DMS 273 treated with DMSO at 0.1 percent for 48 hours (cell line): ENCODE results near the gene TRIAP1.
A peak's percentile ranks its signal among the peaks of the same experiment; 100 is the strongest.

ENCODE experiments used
- DNase-seq: peaks from one replicate; lab custom pipeline; 2025; lab: John Stamatoyannopoulos, UW

The TRIAP1 gene

GRCh38 chr12:120429368-120429767 lies 16.8 kb downstream of the TRIAP1 start:
- no peak for DNase-seq

GRCh38 chr12:120428597-120429229 lies 17.5 kb downstream of the TRIAP1 start:
- no peak for DNase-seq

GRCh38 chr12:120425797-120426196 lies 20.4 kb downstream of the TRIAP1 start:
- no peak for DNase-seq

- DNase-seq: no peak
These were observed 23.2 kb downstream of the TRIAP1 start for GRCh38 chr12:120422892-120423456.

- no peak for DNase-seq
These were observed 24.5 kb downstream of the TRIAP1 start for GRCh38 chr12:120421701-120422100.

- no peak for DNase-seq
These were observed 28.1 kb downstream of the TRIAP1 start for GRCh38 chr12:120417917-120418580.

GRCh38 chr12:120416490-120417216 lies 29.5 kb downstream of the TRIAP1 start:
- peak; percentile 8 for DNase-seq

- no peak for DNase-seq
These were observed 32.1 kb downstream of the TRIAP1 start for GRCh38 chr12:120413901-120414695.

GRCh38 chr12:120412421-120412820 lies 33.8 kb downstream of the TRIAP1 start:
- DNase-seq: peak; percentile 6

GRCh38 chr12:120408771-120409170 lies 37.4 kb downstream of the TRIAP1 start:
- DNase-seq: no peak

GRCh38 chr12:120406553-120406952 lies 39.6 kb downstream of the TRIAP1 start:
- no peak for DNase-seq

- DNase-seq: no peak
These were observed 40.1 kb downstream of the TRIAP1 start for GRCh38 chr12:120406069-120406468.

GRCh38 chr12:120404271-120404670 lies 41.9 kb downstream of the TRIAP1 start:
- peak; percentile 91 for DNase-seq

- DNase-seq: no peak
These were observed 42.3 kb downstream of the TRIAP1 start for GRCh38 chr12:120403869-120404268.

GRCh38 chr12:120402217-120402616 lies 44.0 kb downstream of the TRIAP1 start:
- DNase-seq: no peak

GRCh38 chr12:120399531-120399930 lies 46.7 kb downstream of the TRIAP1 start:
- DNase-seq: no peak

GRCh38 chr12:120397824-120398540 lies 48.2 kb downstream of the TRIAP1 start:
- no peak for DNase-seq

GRCh38 chr12:120394483-120395367 lies 51.5 kb downstream of the TRIAP1 start:
- DNase-seq: no peak
